Smooth muscle cell (in vitro differentiated cells): ENCODE results near the gene KRTAP9-3. TPM values are rescaled to one million over a fixed set of nuclear protein-coding genes. Genes with fewer than 3 reads are reported as not detected.

Source experiments
- DNase-seq: peaks from one replicate; lab custom pipeline; 2025; ENCODE audit not compliant: unreplicated experiment; lab: John Stamatoyannopoulos, UW
- H2AFZ ChIP-seq: fragments of 200-600 bp; sonication (generic); 2 replicates; pipeline ENCODE4 v1.6.0; 2016; ENCODE audit warnings: antibody characterized with exemption, low read depth, mild to moderate bottlenecking
- H3F3A ChIP-seq: fragments of 200-600 bp; sonication (generic); 2 replicates; pipeline ENCODE4 v1.6.0; 2017; ENCODE audit warnings: antibody characterized with exemption, low read depth
- H3K27ac ChIP-seq: fragments of 200-600 bp; sonication (generic); 2 replicates; pipeline ENCODE4 v1.5.1; 2016; ENCODE audit warnings: low read depth, mild to moderate bottlenecking
- H3K27me3 ChIP-seq: fragments of 200-600 bp; sonication (generic); 2 replicates; pipeline ENCODE4 v1.6.1; 2016; ENCODE audit warnings: low read depth, mild to moderate bottlenecking
- H3K36me3 ChIP-seq: fragments of 200-600 bp; sonication (generic); 2 replicates; pipeline ENCODE4 v1.5.1; 2016; ENCODE audit warnings: low read depth
- H3K4me1 ChIP-seq: fragments of 200-600 bp; sonication (generic); 2 replicates; pipeline ENCODE4 v1.5.1; 2016; ENCODE audit warnings: low read depth
- H3K4me2 ChIP-seq: fragments of 200-600 bp; sonication (generic); 2 replicates; pipeline ENCODE4 v1.6.0; 2016; ENCODE audit warnings: mild to moderate bottlenecking
- H3K4me3 ChIP-seq: fragments of 200-600 bp; sonication (generic); 2 replicates; pipeline ENCODE4 v1.5.1; 2016; ENCODE audit warnings: mild to moderate bottlenecking
- H3K79me2 ChIP-seq: fragments of 200-600 bp; sonication (generic); 2 replicates; pipeline ENCODE4 v1.6.0; 2016; ENCODE audit warnings: low read depth, mild to moderate bottlenecking
- H3K9ac ChIP-seq: fragments of 200-600 bp; sonication (generic); 2 replicates; pipeline ENCODE4 v1.6.0; 2016; ENCODE audit warnings: low read depth
- H3K9me3 ChIP-seq: fragments of 200-600 bp; sonication (generic); replicated peaks from 2 replicates; pipeline ENCODE4 v1.5.1; 2016; ENCODE audit warnings: low read depth
- H4K20me1 ChIP-seq: fragments of 200-600 bp; sonication (generic); 2 replicates; pipeline ENCODE4 v1.6.0; 2016; ENCODE audit warnings: low read depth
- CTCF ChIP-seq: fragments of 200-600 bp; sonication (generic); IDR thresholded peaks from 2 replicates; pipeline ENCODE4 v1.5.1; 2017; ENCODE audit warnings: borderline replicate concordance, mild to moderate bottlenecking, antibody characterized with exemption; ENCODE audit not compliant: insufficient read depth, poor library complexity, severe bottlenecking
- WGBS: methylation state at CpG from one replicate; pipeline ENCODE4 v1.1.7; 2016; ENCODE audit warnings: low lambda C conversion rate; 5-methylcytosine and 5-hydroxymethylcytosine counted together
- polyA plus RNA-seq: library from polyadenylated mRNA; unstranded; fragments of >200 nt; fragmentation: Nextera tagmentation; extraction: Ambion mirVana; gene quantifications from 2 replicates; pipeline ENCODE4 v1.2.1, GENCODE V29; 2016
- small RNA-seq: library from RNA; depleted of rRNA; stranded (forward); fragments of <200 nt; gene quantifications from one replicate; pipeline ENCODE3, GENCODE V24; 2014
- total RNA-seq: library from RNA; depleted of rRNA; stranded (reverse); fragments of >200 nt; gene quantifications from 2 replicates; pipeline ENCODE4 v1.2.3, GENCODE V29; 2014

Gene KRTAP9-3
- total and polyA plus RNA-seq, 2 experiments from 2014 or later: not detected

- Histone ChIP-seq H3K4me3 (no peak overlapping the region), H3K4me1 (no peaks in the 10 kb centered on the region), H3K27ac (no peak overlapping the region), H3K4me2 (no peak overlapping the region), H4K20me1 (no peaks in the 10 kb centered on the region), H3F3A (no peaks in the 10 kb centered on the region), H3K79me2 (no peaks in the 10 kb centered on the region), H3K36me3 (no peaks in the 10 kb centered on the region), H3K9ac (no peak overlapping the region), H3K9me3 (no peaks in the 10 kb centered on the region), H3K27me3 (peaks cover 7% of the 10 kb centered on the region), H2AFZ (no peak overlapping the region)
- no peak for DNase-seq
- TF ChIP-seq CTCF: no peak
- WGBS: 86% methylated on average over 3 of the region's 3 CpGs
Measured at GRCh38 chr17:41278176-41278955, 46.1 kb downstream of the KRTAP9-3 start.

Small RNAs within 50 kb of the gene (small RNA-seq; reads per million reads assigned to genes)
- gene KRTAP4-17P: not detected
- not detected for gene KRTAP9-10P

Other genes with a start within 250 kb of the KRTAP9-3 start
Only the 30 nearest of the 42 such genes appear.
- not detected in 2 replicates for gene KRTAP2-1, start 185.1 kb upstream of the KRTAP9-3 start, total RNA-seq
- gene KRTAP2-1, start 185.1 kb upstream of the KRTAP9-3 start, polyA plus RNA-seq: not detected in 2 replicates
- not detected in 2 replicates for gene KRTAP2-2, start 177.2 kb upstream of the KRTAP9-3 start, total RNA-seq
- not detected in 2 replicates for gene KRTAP2-2, start 177.2 kb upstream of the KRTAP9-3 start, polyA plus RNA-seq
- gene KRTAP2-3, start 172.3 kb upstream of the KRTAP9-3 start, total RNA-seq: 3.5 and 17.3 TPM in 2 replicates
- gene KRTAP2-3, start 172.3 kb upstream of the KRTAP9-3 start, polyA plus RNA-seq: 21.0 and 71.9 TPM in 2 replicates
- not detected in 2 replicates for gene KRTAP2-4, start 166.6 kb upstream of the KRTAP9-3 start, total RNA-seq
- 0.38 TPM in 1 of 2 replicates, not detected in the other for gene KRTAP2-4, start 166.6 kb upstream of the KRTAP9-3 start, polyA plus RNA-seq
- not detected in 2 replicates for gene KRTAP4-7, start 148.3 kb upstream of the KRTAP9-3 start, total RNA-seq
- gene KRTAP4-7, start 148.3 kb upstream of the KRTAP9-3 start, polyA plus RNA-seq: not detected in 2 replicates
- gene KRTAP4-8, start 134.3 kb upstream of the KRTAP9-3 start, total RNA-seq: not detected in 2 replicates
- gene KRTAP4-8, start 134.3 kb upstream of the KRTAP9-3 start, polyA plus RNA-seq: 0.56 TPM in 1 of 2 replicates, not detected in the other
- not detected in 2 replicates for gene KRTAP4-16, start 130.2 kb upstream of the KRTAP9-3 start, total RNA-seq
- not detected in 2 replicates for gene KRTAP4-16, start 130.2 kb upstream of the KRTAP9-3 start, polyA plus RNA-seq
- gene KRTAP4-9, start 127.1 kb upstream of the KRTAP9-3 start, total RNA-seq: 1.7 TPM in 1 of 2 replicates, not detected in the other
- not detected in 2 replicates for gene KRTAP4-9, start 127.1 kb upstream of the KRTAP9-3 start, polyA plus RNA-seq
- not detected in 2 replicates for gene KRTAP4-11, start 114.1 kb upstream of the KRTAP9-3 start, total RNA-seq
- not detected in 2 replicates for gene KRTAP4-11, start 114.1 kb upstream of the KRTAP9-3 start, polyA plus RNA-seq
- gene KRTAP4-12, start 108.3 kb upstream of the KRTAP9-3 start, total RNA-seq: not detected in 2 replicates
- gene KRTAP4-12, start 108.3 kb upstream of the KRTAP9-3 start, polyA plus RNA-seq: not detected in 2 replicates
- gene KRTAP4-6, start 91.9 kb upstream of the KRTAP9-3 start, total RNA-seq: not detected in 2 replicates
- gene KRTAP4-6, start 91.9 kb upstream of the KRTAP9-3 start, polyA plus RNA-seq: not detected in 2 replicates
- not detected in 2 replicates for gene KRTAP4-5, start 82.6 kb upstream of the KRTAP9-3 start, total RNA-seq
- gene KRTAP4-5, start 82.6 kb upstream of the KRTAP9-3 start, polyA plus RNA-seq: not detected in 2 replicates
- gene KRTAP4-4, start 71.7 kb upstream of the KRTAP9-3 start, total RNA-seq: not detected in 2 replicates
- gene KRTAP4-4, start 71.7 kb upstream of the KRTAP9-3 start, polyA plus RNA-seq: not detected in 2 replicates
- not detected in 2 replicates for gene KRTAP4-3, start 64.2 kb upstream of the KRTAP9-3 start, total RNA-seq
- not detected in 2 replicates for gene KRTAP4-3, start 64.2 kb upstream of the KRTAP9-3 start, polyA plus RNA-seq
- not detected in 2 replicates for gene KRTAP4-2, start 54.2 kb upstream of the KRTAP9-3 start, total RNA-seq
- gene KRTAP4-2, start 54.2 kb upstream of the KRTAP9-3 start, polyA plus RNA-seq: not detected in 2 replicates
- not detected in 2 replicates for gene KRTAP4-1, start 47.5 kb upstream of the KRTAP9-3 start, total RNA-seq
- gene KRTAP4-1, start 47.5 kb upstream of the KRTAP9-3 start, polyA plus RNA-seq: not detected in 2 replicates
- not detected in 2 replicates for gene KRTAP9-1, start 42.6 kb upstream of the KRTAP9-3 start, total RNA-seq
- not detected in 2 replicates for gene KRTAP9-1, start 42.6 kb upstream of the KRTAP9-3 start, polyA plus RNA-seq
- not detected in 2 replicates for gene KRTAP9-2, start 5.8 kb upstream of the KRTAP9-3 start, total RNA-seq
- gene KRTAP9-2, start 5.8 kb upstream of the KRTAP9-3 start, polyA plus RNA-seq: not detected in 2 replicates
- not detected in 2 replicates for gene KRTAP9-8, start 5.5 kb downstream of the KRTAP9-3 start, total RNA-seq
- gene KRTAP9-8, start 5.5 kb downstream of the KRTAP9-3 start, polyA plus RNA-seq: not detected in 2 replicates
- not detected in 2 replicates for gene KRTAP9-4, start 17.2 kb downstream of the KRTAP9-3 start, total RNA-seq
- gene KRTAP9-4, start 17.2 kb downstream of the KRTAP9-3 start, polyA plus RNA-seq: not detected in 2 replicates
- gene KRTAP9-9, start 22.9 kb downstream of the KRTAP9-3 start, total RNA-seq: not detected in 2 replicates
- not detected in 2 replicates for gene KRTAP9-9, start 22.9 kb downstream of the KRTAP9-3 start, polyA plus RNA-seq
- not detected in 2 replicates for gene KRTAP9-6, start 32.9 kb downstream of the KRTAP9-3 start, total RNA-seq
- gene KRTAP9-6, start 32.9 kb downstream of the KRTAP9-3 start, polyA plus RNA-seq: not detected in 2 replicates
- not detected in 2 replicates for gene KRTAP9-7, start 43.2 kb downstream of the KRTAP9-3 start, total RNA-seq
- not detected in 2 replicates for gene KRTAP9-7, start 43.2 kb downstream of the KRTAP9-3 start, polyA plus RNA-seq
- not detected in 2 replicates for gene KRTAP29-1, start 70.4 kb downstream of the KRTAP9-3 start, total RNA-seq
- gene KRTAP29-1, start 70.4 kb downstream of the KRTAP9-3 start, polyA plus RNA-seq: not detected in 2 replicates
- gene KRTAP16-1, start 76.9 kb downstream of the KRTAP9-3 start, total RNA-seq: not detected in 2 replicates
- not detected in 2 replicates for gene KRTAP16-1, start 76.9 kb downstream of the KRTAP9-3 start, polyA plus RNA-seq
- not detected in 2 replicates for gene KRTAP17-1, start 83.3 kb downstream of the KRTAP9-3 start, total RNA-seq
- not detected in 2 replicates for gene KRTAP17-1, start 83.3 kb downstream of the KRTAP9-3 start, polyA plus RNA-seq
- gene KRT33A, start 118.4 kb downstream of the KRTAP9-3 start, total RNA-seq: 0.09 TPM in 1 of 2 replicates, not detected in the other
- not detected in 2 replicates for gene KRT33A, start 118.4 kb downstream of the KRTAP9-3 start, polyA plus RNA-seq
- 2.3 and 2.7 TPM in 2 replicates for gene KRT33B, start 137.4 kb downstream of the KRTAP9-3 start, total RNA-seq
- 1.1 and 1.8 TPM in 2 replicates for gene KRT33B, start 137.4 kb downstream of the KRTAP9-3 start, polyA plus RNA-seq
- gene KRT34, start 149.9 kb downstream of the KRTAP9-3 start, total RNA-seq: 18.6 and 23.1 TPM in 2 replicates
- 5.3 and 8.5 TPM in 2 replicates for gene KRT34, start 149.9 kb downstream of the KRTAP9-3 start, polyA plus RNA-seq
- not detected in 2 replicates for gene KRT31, start 165.2 kb downstream of the KRTAP9-3 start, total RNA-seq
- gene KRT31, start 165.2 kb downstream of the KRTAP9-3 start, polyA plus RNA-seq: not detected in 2 replicates